ENCODE results near the gene ADAM15. TPM values are rescaled to one million over a fixed set of nuclear protein-coding genes. Genes with fewer than 3 reads are reported as not detected.

The ADAM15 gene
- total and polyA plus RNA-seq, 2 of the 8 experiments (the other 6 are each of a cell fraction or from before 2014, with no cell fraction given) = 32.9 to 37.6 TPM

GRCh38 chr1:155051777-155052398 lies 772 bp downstream of the ADAM15 start:
- no peak overlapping the region for H3K23ac ChIP-seq (ENCODE audit: insufficient read length)
- no peak overlapping the region for H2BK12ac ChIP-seq (ENCODE audit: low read depth, low read length)
- no peak overlapping the region for H3K18ac ChIP-seq (ENCODE audit: extremely low read depth, low read length)
- no peak overlapping the region for H2BK5ac ChIP-seq (ENCODE audit: low read depth, low read length)
- 4% methylated on average over 12 of the region's 27 CpGs; no CpG with 5 or more reads in 1 of the 2 experiments for WGBS, 2 experiments (ENCODE audit: extremely low coverage in 1 of 2, insufficient coverage in 1 of 2, insufficient read length in 1 of 2, insufficient replicate concordance in 2 of 2, low coverage in 1 of 2, low lambda C conversion rate in 2 of 2, missing lambda C conversion rate in 1 of 2)
- no peak overlapping the region for H3K14ac ChIP-seq (ENCODE audit: insufficient read length)
- H3K4me3 ChIP-seq (ENCODE audit: extremely low read depth in 1 of 4, insufficient read depth in 2 of 4, low read depth in 3 of 4, low read length in 4 of 4) = peak overlapping the region; percentile 32 to 76 (median 55)
- CTCF ChIA-PET (ENCODE audit: partially characterized antibody) = interaction anchor here (0.9 to 33.9 kb wide), 10 partner anchors 1 to 139 kb away, joined by 3 to 907 read pairs (median 6); partner anchors contain the start of genes ADAM15, EFNA3, EFNA4 and SHC1
- POLR2A ChIA-PET (ENCODE audit: partially characterized antibody) = interaction anchor here (0.9 to 2.6 kb wide), 14 partner anchors 9 to 96 kb away, joined by 3 to 9 read pairs (median 4); partner anchors contain the start of genes EFNA4, LENEP, PBXIP1 and PYGO2
- H3K4me1 ChIP-seq (replicated peaks in 1 of 4; ENCODE audit: control insufficient read depth in 3 of 4, insufficient read depth in 4 of 4, low read length in 3 of 4) = peaks cover 4 to 24% (median 10%) of the 10 kb centered on the region in 4 experiments; a peak in 6 of 7 replicates
- H4K5ac ChIP-seq (ENCODE audit: insufficient read length, low read depth, low read length) = no peak overlapping the region
- H2BK120ac ChIP-seq (replicated peaks; ENCODE audit: low read depth, low read length) = no peak overlapping the region
- H4K8ac ChIP-seq (ENCODE audit: extremely low read depth, insufficient read depth, low read length) = no peak overlapping the region
- no peaks in the 10 kb centered on the region for H3K9me3 ChIP-seq (ENCODE audit: insufficient read depth in 2 of 2, low read depth in 1 of 2, low read length in 1 of 2)
- no peaks in the 10 kb centered on the region for H3K79me2 ChIP-seq (ENCODE audit: control insufficient read depth in 1 of 2, insufficient read depth in 2 of 2, low read length in 2 of 2)
- 0 out of 2 replicates have a peak overlapping the region, but pooled peaks have one; percentile 46 for H2BK15ac ChIP-seq (ENCODE audit: low read length)
- no peak overlapping the region for H3K4ac ChIP-seq (replicated peaks; ENCODE audit: insufficient read length, low read depth, low read length)
- DNase-seq (ENCODE audit: low read depth in 1 of 2, low spot score in 2 of 2) (no peak), FAIRE-seq (no peak)
- peaks cover 0 to 3% (median 0%) of the 10 kb centered on the region in 4 experiments; a peak in 1 of 8 replicates for H3K36me3 ChIP-seq (ENCODE audit: control insufficient read depth in 2 of 4, insufficient read depth in 4 of 4, low read length in 3 of 4)
- peak overlapping the region; percentile 42 to 96 for H3K4me2 ChIP-seq (ENCODE audit: insufficient read depth in 1 of 2, low read depth in 2 of 2, low read length in 2 of 2)
- no peak overlapping the region for H3K27ac ChIP-seq (ENCODE audit: low read depth, low read length)
- TF ChIP-seq SRF (IDR thresholded peaks at IDR 0.05; ENCODE audit: low read depth, low read length) (no peak), SIX5 (IDR thresholded peaks at IDR 0.05; ENCODE audit: low read depth, low read length) (no peak), PHF8 (conservative IDR thresholded peaks at IDR 0.05; ENCODE audit: low read depth, low read length) (no peak), NRF1 (IDR thresholded peaks at IDR 0.05; ENCODE audit: low read depth, low read length) (no peak), POLR2A (IDR thresholded peaks at IDR 0.05; ENCODE audit: control extremely low read depth in 1 of 2, low read depth in 2 of 2, low read length in 2 of 2) (no peak), ASH2L (IDR thresholded peaks at IDR 0.05; ENCODE audit: low read length) (peak; percentile 15), EZH2 (IDR thresholded peaks at IDR 0.05; ENCODE audit: low read depth, low read length, severe bottlenecking) (peak; percentile 13)
- TF ChIP-seq, protein P1, sequence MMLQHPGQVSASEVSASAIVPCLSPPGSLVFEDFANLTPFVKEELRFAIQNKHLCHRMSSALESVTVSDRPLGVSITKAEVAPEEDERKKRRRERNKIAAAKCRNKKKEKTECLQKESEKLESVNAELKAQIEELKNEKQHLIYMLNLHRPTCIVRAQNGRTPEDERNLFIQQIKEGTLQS (IDR thresholded peaks at IDR 0.05; ENCODE audit: insufficient read depth, low read depth, low read length) = no peak
- H2AFZ ChIP-seq (ENCODE audit: low read length) = no peak overlapping the region
- no peak overlapping the region for H2BK20ac ChIP-seq (ENCODE audit: low read length)
- H3K56ac ChIP-seq (replicated peaks; ENCODE audit: insufficient read length, low read depth, low read length) = no peak overlapping the region
- peaks cover 16% of the 10 kb centered on the region for H3K23me2 ChIP-seq (ENCODE audit: low read depth, low read length)
- H4K91ac ChIP-seq (replicated peaks; ENCODE audit: insufficient read length, low read length) = no peak overlapping the region
- peak overlapping the region in 1 of 4 experiments; percentile 20; a peak in 2 of 7 replicates for H3K9ac ChIP-seq (replicated peaks in 1 of 4; ENCODE audit: extremely low read depth in 1 of 4, low read depth in 3 of 4, low read length in 3 of 4)
- peaks cover 2 to 7% of the 10 kb centered on the region in 2 experiments for H4K20me1 ChIP-seq (replicated peaks in 1 of 2; ENCODE audit: control insufficient read depth in 1 of 2, insufficient read depth in 2 of 2, low read length in 2 of 2)
- H2AK5ac ChIP-seq (ENCODE audit: low read depth, low read length) = no peak overlapping the region
- H3K27me3 ChIP-seq (replicated peaks in 1 of 4; ENCODE audit: control insufficient read depth in 3 of 4, extremely low read depth in 1 of 4, insufficient read depth in 3 of 4, low read length in 3 of 4) = peaks cover 0 to 18% (median 12%) of the 10 kb centered on the region in 4 experiments; a peak in 5 of 7 replicates
- no peaks in the 10 kb centered on the region for H3K79me1 ChIP-seq (ENCODE audit: low read depth, low read length)

Measured in H1 (cell line).